Endothelial cell of umbilical vein (primary cell): ENCODE data around the gene VCL. TPM values are rescaled to one million over a fixed set of nuclear protein-coding genes. Genes with fewer than 3 reads are reported as not detected.

Experiments
- BruUV-seq: library from RNA; stranded (reverse); fragments of 400-500 nt; replicated peaks from 2 replicates; lab custom pipeline; 2021; lab: Mats Ljungman, UMichigan
- CTCF ChIA-PET: fragments of 300-600, 350-600 bp; sonication (Branson Sonifier 250); formaldehyde crosslinking; loops from one replicate; lab custom pipeline; 2021; ENCODE audit warnings: antibody characterized with exemption, inconsistent platforms; lab: Charles Lee
- POLR2A ChIA-PET: fragments of 300-600, 350-600 bp; sonication (Branson Sonifier 250); formaldehyde crosslinking; loops from one replicate; lab custom pipeline; 2021; ENCODE audit warnings: antibody characterized with exemption, inconsistent platforms; lab: Charles Lee
- DNase-seq: peaks from one replicate; pipeline ENCODE4 v3.0.0-alpha.2; 2011; ENCODE audit warnings: low read depth, low spot score
- FAIRE-seq: peaks from 2 replicates; lab custom pipeline; 2011; peaks lifted over from hg19 to GRCh38; lab: Jason Lieb, UNC
- H2AFZ ChIP-seq: 2 replicates; pipeline ENCODE4 v1.6.0; 2012; ENCODE audit warnings: low read depth, low read length, control low read depth, inconsistent platforms
- H3K27ac ChIP-seq: 2 replicates; pipeline ENCODE4 v1.5.1; 2011; ENCODE audit warnings: low read depth, mild to moderate bottlenecking, control low read depth, low read length, moderate library complexity; ENCODE audit not compliant: insufficient read depth
- H3K27me3 ChIP-seq, 2 experiments: 2 replicates each; pipeline versions ENCODE4 v1.6.0 to v1.6.1; 2011; ENCODE audit warnings: low read length in 2 of 2, mixed read lengths in 1 of 2; ENCODE audit not compliant: control insufficient read depth in 2 of 2, insufficient read depth in 2 of 2
- H3K36me3 ChIP-seq, 2 experiments: 2 replicates in 1 of 2; 3 replicates in 1 of 2; pipeline ENCODE4 v1.5.1; 2011; ENCODE audit warnings: low read length in 2 of 2, mild to moderate bottlenecking in 1 of 2, moderate library complexity in 1 of 2; ENCODE audit not compliant: control insufficient read depth in 2 of 2, insufficient read depth in 2 of 2; ENCODE audit errors: extremely low read depth in 1 of 2
- H3K4me1 ChIP-seq: 3 replicates; pipeline ENCODE4 v1.5.1; 2011; ENCODE audit warnings: mild to moderate bottlenecking, low read length; ENCODE audit not compliant: control insufficient read depth, insufficient read depth; ENCODE audit errors: extremely low read depth
- H3K4me2 ChIP-seq: 2 replicates; pipeline ENCODE4 v1.6.1; 2011; ENCODE audit warnings: low read length, control low read depth, mixed read lengths; ENCODE audit not compliant: insufficient read depth
- H3K4me3 ChIP-seq, 3 experiments: fragments of 200-600 bp in 1 of 3; sonication (generic), shearing (Covaris generic) in 1 of 3; replicated peaks in 1 of 3; 2 replicates each; pipeline ENCODE4 v1.5.1; 2011 to 2016; ENCODE audit warnings: control low read depth in 3 of 3, low read length in 3 of 3, mild to moderate bottlenecking in 2 of 3, inconsistent platforms in 1 of 3, low read depth in 1 of 3, moderate library complexity in 1 of 3; ENCODE audit not compliant: insufficient read depth in 1 of 3
- H3K79me2 ChIP-seq: 2 replicates; pipeline ENCODE4 v1.6.0; 2012; ENCODE audit warnings: low read length, inconsistent platforms; ENCODE audit not compliant: control insufficient read depth, insufficient read depth
- H3K9ac ChIP-seq: replicated peaks from 2 replicates; pipeline ENCODE3; 2011; ENCODE audit warnings: low read length, control low read depth; ENCODE audit not compliant: insufficient read depth; ENCODE audit errors: extremely low read depth
- H3K9me1 ChIP-seq: replicated peaks from 3 replicates; pipeline ENCODE4 v1.6.0; 2011; ENCODE audit warnings: mild to moderate bottlenecking, low read length; ENCODE audit not compliant: control insufficient read depth, insufficient read depth; ENCODE audit errors: extremely low read depth
- H3K9me3 ChIP-seq: replicated peaks from 2 replicates; pipeline ENCODE4 v1.5.1; 2012; ENCODE audit warnings: low read length, inconsistent platforms; ENCODE audit not compliant: control insufficient read depth, insufficient read depth
- H4K20me1 ChIP-seq: replicated peaks from 2 replicates; pipeline ENCODE3; 2011; ENCODE audit warnings: mild to moderate bottlenecking, low read length; ENCODE audit not compliant: control insufficient read depth, insufficient read depth; ENCODE audit errors: extremely low read depth
- EZH2 ChIP-seq: IDR thresholded peaks from 2 replicates; pipeline ENCODE4 v1.6.1; 2012; ENCODE audit warnings: borderline replicate concordance, low read depth, mild to moderate bottlenecking, moderate library complexity, low read length, inconsistent platforms; ENCODE audit not compliant: severe bottlenecking
- FOS ChIP-seq: IDR thresholded peaks from 2 replicates; pipeline ENCODE4 v1.6.1; 2011; ENCODE audit warnings: mild to moderate bottlenecking, low read length, moderate library complexity, borderline replicate concordance; ENCODE audit not compliant: insufficient read depth
- GATA2 ChIP-seq: IDR thresholded peaks from 2 replicates; pipeline ENCODE4 v1.7.0; 2011; ENCODE audit warnings: low read depth, mild to moderate bottlenecking, moderate library complexity, mixed read lengths, low read length; ENCODE audit not compliant: insufficient read length, insufficient read depth
- JUN ChIP-seq: IDR thresholded peaks from 2 replicates; pipeline ENCODE4 v1.6.1; 2011; ENCODE audit warnings: borderline replicate concordance, low read depth; ENCODE audit not compliant: insufficient read length, insufficient read depth
- MYC ChIP-seq: IDR thresholded peaks from one replicate; pipeline ENCODE4 v1.6.1; 2011; ENCODE audit warnings: mild to moderate bottlenecking, low read depth, low read length
- POLR2A ChIP-seq: IDR thresholded peaks from 2 replicates; pipeline ENCODE4 v1.6.1; 2012; ENCODE audit warnings: low read depth, mild to moderate bottlenecking, control low read depth, low read length
- POLR2AphosphoS5 ChIP-seq: IDR thresholded peaks from 2 replicates; pipeline ENCODE4 v1.6.1; 2012; ENCODE audit warnings: low read depth, mild to moderate bottlenecking, control low read depth, low read length, moderate library complexity; ENCODE audit not compliant: insufficient read depth
- dilution Hi-C: fragments of 300-500 bp; cut with MboI; formaldehyde crosslinking; loops from one replicate; pipeline ENCODE4 v1.15.0; 2019; ENCODE audit warnings: low sequenced_read_pairs; ENCODE audit not compliant: extremely low pct_ligation_motif_present
- intact Hi-C: fragments of 100-400 bp; cut with micrococcal nuclease; formaldehyde crosslinking; loops from one replicate; pipeline ENCODE4 v1.10.0; 2022
- polyA plus RNA-seq, 4 experiments: library from polyadenylated mRNA; depleted of rRNA in 3 of 4; stranded (reverse) in 3 of 4; unstranded in 1 of 4; fragments of >200 nt; gene quantifications; 2 replicates each; pipeline versions ENCODE4 v1.2.1 to v1.2.3, GENCODE V29; 2011 to 2012; ENCODE audit warnings: missing spikeins in 1 of 4
- total RNA-seq: library from RNA; stranded (reverse); gene quantifications from 2 replicates; pipeline ENCODE4 v1.2.3, GENCODE V29; 2021
- TF ChIP-seq, protein P1 (sequence below): IDR thresholded peaks from 2 replicates; pipeline ENCODE4 v1.6.1; 2011; ENCODE audit not compliant: insufficient read depth, insufficient read length
- TF ChIP-seq, protein P2 (sequence below), 2 donors: IDR thresholded peaks; 1 replicate in 1 of 2; 2 replicates in 1 of 2; pipeline ENCODE4 v1.5.1; 2011; ENCODE audit warnings: low read length in 2 of 2, mild to moderate bottlenecking in 2 of 2, moderate library complexity in 2 of 2, control low read depth in 1 of 2, inconsistent platforms in 1 of 2, low read depth in 1 of 2; ENCODE audit not compliant: insufficient read depth in 1 of 2; ENCODE audit errors: extremely low read depth in 1 of 2

VCL gene
- total and polyA plus RNA-seq, 2 donors (not counting 3 experiments of a cell fraction or from before 2014, with no cell fraction given), result 95.4 to 231 TPM

DNA sequence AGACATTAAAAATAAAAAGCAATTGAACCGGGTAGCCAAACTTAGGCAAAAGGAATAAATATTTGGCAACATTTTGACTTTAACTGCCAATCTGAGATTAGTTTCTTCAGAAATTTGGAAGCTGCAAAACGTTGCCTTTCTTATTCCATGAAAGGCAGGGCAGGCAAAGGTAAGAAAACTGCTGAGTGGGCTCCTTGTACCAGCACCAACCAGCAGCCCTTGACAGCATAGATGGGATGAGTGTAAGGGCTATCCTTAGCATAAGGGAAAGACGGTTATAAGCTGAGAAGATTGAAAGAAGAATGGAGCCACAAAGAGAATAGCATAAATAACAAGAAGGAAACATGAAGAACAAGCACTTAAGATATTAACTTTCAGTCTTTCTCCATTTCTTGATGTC is 124.1 kb downstream of the VCL start:
- FAIRE-seq, result no peak
- Histone ChIP-seq H3K4me2 (no peak overlapping the region), H3K9me1 (no peaks in the 10 kb centered on the region), H3K36me3 (peaks cover 37 to 46% of the 10 kb centered on the region in 2 experiments), H3K79me2 (no peaks in the 10 kb centered on the region), H4K20me1 (no peaks in the 10 kb centered on the region), H3K4me3 (no peak overlapping the region), H3K9me3 (no peaks in the 10 kb centered on the region), H3K4me1 (peaks cover 5% of the 10 kb centered on the region), H3K9ac (no peak overlapping the region), H3K27ac (no peak overlapping the region), H2AFZ (no peak overlapping the region), H3K27me3 (no peaks in the 10 kb centered on the region)
- CTCF ChIA-PET, result interaction anchor here (0.8 to 7.5 kb wide), 6 partner anchors 13 to 909 kb away, joined by 3 to 97 read pairs (median 4); no protein-coding TSS in a partner anchor
- no TSS peak for BruUV-seq
- intact Hi-C loops, result no loop called here
- TF ChIP-seq POLR2A (no peak), JUN (no peak), FOS (no peak), EZH2 (no peak), MYC (no peak)
- TF ChIP-seq, protein P1, sequence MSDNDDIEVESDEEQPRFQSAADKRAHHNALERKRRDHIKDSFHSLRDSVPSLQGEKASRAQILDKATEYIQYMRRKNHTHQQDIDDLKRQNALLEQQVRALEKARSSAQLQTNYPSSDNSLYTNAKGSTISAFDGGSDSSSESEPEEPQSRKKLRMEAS, result no peak
- DNase-seq, result no peak
- dilution Hi-C loops, result no loop called here
- POLR2A ChIA-PET, result no interaction called here

DNA sequence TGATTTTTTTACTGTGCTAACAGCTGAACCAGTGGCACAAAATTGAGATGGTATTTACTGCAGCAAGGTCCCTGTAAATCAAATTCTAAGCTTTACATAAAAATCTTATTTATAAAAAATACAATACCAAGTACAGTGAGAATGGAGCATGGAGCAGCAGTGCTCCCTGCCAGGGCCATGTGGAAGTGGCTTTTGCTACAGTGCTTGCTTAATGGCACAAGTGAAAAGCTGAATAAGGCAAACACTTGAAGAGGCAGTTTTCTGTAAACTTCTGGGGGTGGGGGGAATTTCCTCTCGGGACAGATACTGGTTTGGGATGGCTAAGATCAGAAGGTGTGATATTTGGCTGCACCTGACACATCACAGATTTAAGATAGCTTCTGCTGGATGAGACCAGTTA is 125.2 kb downstream of the VCL start:
- no peak for DNase-seq
- ChIA-PET POLR2A (interaction anchor here (0.5 to 0.6 kb wide), 2 partner anchors 22 to 53 kb away, joined by 3 to 5 read pairs; no protein-coding TSS in a partner anchor), CTCF (interaction anchor here (0.8 to 7.5 kb wide), 6 partner anchors 15 to 237 kb away, joined by 3 to 97 read pairs (median 4); no protein-coding TSS in a partner anchor)
- H4K20me1 ChIP-seq, result no peaks in the 10 kb centered on the region
- TF ChIP-seq JUN (no peak), GATA2 (no peak), MYC (no peak), POLR2A (no peak), EZH2 (no peak), POLR2AphosphoS5 (no peak), FOS (no peak)
- TF ChIP-seq, protein P2, sequence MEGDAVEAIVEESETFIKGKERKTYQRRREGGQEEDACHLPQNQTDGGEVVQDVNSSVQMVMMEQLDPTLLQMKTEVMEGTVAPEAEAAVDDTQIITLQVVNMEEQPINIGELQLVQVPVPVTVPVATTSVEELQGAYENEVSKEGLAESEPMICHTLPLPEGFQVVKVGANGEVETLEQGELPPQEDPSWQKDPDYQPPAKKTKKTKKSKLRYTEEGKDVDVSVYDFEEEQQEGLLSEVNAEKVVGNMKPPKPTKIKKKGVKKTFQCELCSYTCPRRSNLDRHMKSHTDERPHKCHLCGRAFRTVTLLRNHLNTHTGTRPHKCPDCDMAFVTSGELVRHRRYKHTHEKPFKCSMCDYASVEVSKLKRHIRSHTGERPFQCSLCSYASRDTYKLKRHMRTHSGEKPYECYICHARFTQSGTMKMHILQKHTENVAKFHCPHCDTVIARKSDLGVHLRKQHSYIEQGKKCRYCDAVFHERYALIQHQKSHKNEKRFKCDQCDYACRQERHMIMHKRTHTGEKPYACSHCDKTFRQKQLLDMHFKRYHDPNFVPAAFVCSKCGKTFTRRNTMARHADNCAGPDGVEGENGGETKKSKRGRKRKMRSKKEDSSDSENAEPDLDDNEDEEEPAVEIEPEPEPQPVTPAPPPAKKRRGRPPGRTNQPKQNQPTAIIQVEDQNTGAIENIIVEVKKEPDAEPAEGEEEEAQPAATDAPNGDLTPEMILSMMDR (IDR thresholded peaks at IDR 0.05; ENCODE audit: extremely low read depth in 1 of 2, insufficient read depth in 1 of 2, low read depth in 1 of 2, low read length in 2 of 2), result no peak
- TF ChIP-seq, protein P1, result no peak
- BruUV-seq, result TSS peak; percentile 13
- no peaks in the 10 kb centered on the region for H3K9me1 ChIP-seq
- no peak overlapping the region for H3K4me2 ChIP-seq
- intact Hi-C loops (no loop called here), dilution Hi-C loops (no loop called here)
- H3K79me2 ChIP-seq, result no peaks in the 10 kb centered on the region
- H2AFZ ChIP-seq, result no peak overlapping the region
- no peaks in the 10 kb centered on the region for H3K27me3 ChIP-seq
- no peak overlapping the region for H3K9ac ChIP-seq
- peaks cover 5% of the 10 kb centered on the region for H3K4me1 ChIP-seq
- no peaks in the 10 kb centered on the region for H3K9me3 ChIP-seq
- peaks cover 33 to 38% of the 10 kb centered on the region in 2 experiments for H3K36me3 ChIP-seq
- no peak for FAIRE-seq
- no peak overlapping the region for H3K27ac ChIP-seq
- no peak overlapping the region for H3K4me3 ChIP-seq
